H1 (cell line): ENCODE data around the gene PRF1. TPM values are rescaled to one million over a fixed set of nuclear protein-coding genes. Genes with fewer than 3 reads are reported as not detected.

Experiments
- CTCF ChIA-PET: fragments of 300-600 bp; sonication (Branson Sonifier 250); formaldehyde crosslinking; loops from one replicate; lab custom pipeline; 2021; ENCODE audit not compliant: partially characterized antibody; lab: Charles Lee
- POLR2A ChIA-PET: fragments of 300-600 bp; sonication (Branson Sonifier 250); formaldehyde crosslinking; loops from one replicate; lab custom pipeline; 2021; ENCODE audit warnings: inconsistent platforms; ENCODE audit not compliant: partially characterized antibody; lab: Charles Lee
- DNase-seq, 2 experiments: peaks; one replicate each; pipeline versions ENCODE4 v3.0.0 to v3.0.0-alpha.2; 2010 to 2022; ENCODE audit warnings: low spot score in 2 of 2, low read depth in 1 of 2, mixed read lengths in 1 of 2
- FAIRE-seq: peaks from 2 replicates; lab custom pipeline; 2011; peaks lifted over from hg19 to GRCh38; lab: Jason Lieb, UNC
- H2AFZ ChIP-seq: 2 replicates; pipeline ENCODE4 v1.8.1; 2012; ENCODE audit warnings: low read length, inconsistent platforms
- H2AK5ac ChIP-seq: 2 replicates; pipeline ENCODE4 v1.6.1; 2013; ENCODE audit warnings: low read depth, low read length
- H2BK120ac ChIP-seq: replicated peaks from 2 replicates; pipeline ENCODE3; 2013; ENCODE audit warnings: low read depth, low read length, inconsistent platforms
- H2BK12ac ChIP-seq: 2 replicates; pipeline ENCODE4 v1.6.1; 2013; ENCODE audit warnings: low read depth, low read length
- H2BK15ac ChIP-seq: 2 replicates; pipeline ENCODE4 v1.6.1; 2013; ENCODE audit warnings: low read length
- H2BK20ac ChIP-seq: 2 replicates; pipeline ENCODE4 v1.6.1; 2013; ENCODE audit warnings: low read length
- H2BK5ac ChIP-seq: 2 replicates; pipeline ENCODE4 v1.6.1; 2013; ENCODE audit warnings: low read depth, low read length
- H3K14ac ChIP-seq: 2 replicates; pipeline ENCODE4 v1.6.1; 2013; ENCODE audit warnings: inconsistent platforms; ENCODE audit not compliant: insufficient read length
- H3K18ac ChIP-seq: 2 replicates; pipeline ENCODE4 v1.6.1; 2013; ENCODE audit warnings: low read length; ENCODE audit errors: extremely low read depth
- H3K23ac ChIP-seq: 2 replicates; pipeline ENCODE4 v1.6.1; 2013; ENCODE audit warnings: inconsistent platforms; ENCODE audit not compliant: insufficient read length
- H3K23me2 ChIP-seq: 2 replicates; pipeline ENCODE4 v1.6.1; 2013; ENCODE audit warnings: low read depth, low read length
- H3K27ac ChIP-seq: 2 replicates; pipeline ENCODE4 v1.6.1; 2011; ENCODE audit warnings: low read depth, low read length, inconsistent platforms
- H3K27me3 ChIP-seq, 4 experiments: replicated peaks in 1 of 4; 1 replicate in 1 of 4; 2 replicates in 3 of 4; pipeline versions ENCODE4 v1.6.1 to v1.8.1; 2011 to 2013; ENCODE audit warnings: low read length in 3 of 4, mild to moderate bottlenecking in 3 of 4, inconsistent platforms in 2 of 4, mixed read lengths in 2 of 4, moderate library complexity in 1 of 4; ENCODE audit not compliant: control insufficient read depth in 3 of 4, insufficient read depth in 3 of 4; ENCODE audit errors: extremely low read depth in 1 of 4
- H3K36me3 ChIP-seq, 4 experiments: 2 replicates each; pipeline versions ENCODE4 v1.6.1 to v1.8.1; 2011 to 2013; ENCODE audit warnings: mild to moderate bottlenecking in 4 of 4, low read length in 3 of 4, moderate library complexity in 2 of 4, control low read depth in 1 of 4, inconsistent platforms in 1 of 4; ENCODE audit not compliant: insufficient read depth in 4 of 4, control insufficient read depth in 2 of 4
- H3K4ac ChIP-seq: replicated peaks from 2 replicates; pipeline ENCODE3; 2013; ENCODE audit warnings: low read length, low read depth, mixed read lengths, inconsistent platforms; ENCODE audit not compliant: insufficient read length
- H3K4me1 ChIP-seq, 4 experiments: replicated peaks in 1 of 4; 1 replicate in 1 of 4; 2 replicates in 3 of 4; pipeline versions ENCODE4 v1.6.1 to v1.8.1; 2011 to 2013; ENCODE audit warnings: low read length in 3 of 4, inconsistent platforms in 2 of 4, mixed read lengths in 1 of 4; ENCODE audit not compliant: insufficient read depth in 4 of 4, control insufficient read depth in 3 of 4
- H3K4me2 ChIP-seq, 2 experiments: 2 replicates each; pipeline versions ENCODE4 v1.6.1 to v1.8.1; 2011 to 2013; ENCODE audit warnings: low read depth in 2 of 2, low read length in 2 of 2, control low read depth in 1 of 2, inconsistent platforms in 1 of 2, mild to moderate bottlenecking in 1 of 2; ENCODE audit not compliant: insufficient read depth in 1 of 2
- H3K4me3 ChIP-seq, 4 experiments: fragments of 200-600, 300-600 bp in 1 of 4; sonication (generic), shearing (Covaris generic), sonication (Bioruptor Twin) in 1 of 4; 2 replicates each; pipeline versions ENCODE4 v1.5.1 to v1.8.1; 2011 to 2016; ENCODE audit warnings: low read length in 4 of 4, low read depth in 3 of 4, control low read depth in 2 of 4, inconsistent platforms in 2 of 4, mild to moderate bottlenecking in 2 of 4, mixed read lengths in 1 of 4, moderate library complexity in 1 of 4; ENCODE audit not compliant: insufficient read depth in 2 of 4; ENCODE audit errors: extremely low read depth in 1 of 4
- H3K56ac ChIP-seq: replicated peaks from 2 replicates; pipeline ENCODE3; 2013; ENCODE audit warnings: low read depth, mild to moderate bottlenecking, mixed read lengths, low read length, inconsistent platforms; ENCODE audit not compliant: insufficient read length
- H3K79me1 ChIP-seq: 2 replicates; pipeline ENCODE4 v1.6.1; 2013; ENCODE audit warnings: low read depth, low read length, control low read depth
- H3K79me2 ChIP-seq, 2 experiments: 2 replicates each; pipeline versions ENCODE4 v1.6.1 to v1.8.1; 2012 to 2013; ENCODE audit warnings: low read length in 2 of 2, mild to moderate bottlenecking in 2 of 2, inconsistent platforms in 1 of 2; ENCODE audit not compliant: insufficient read depth in 2 of 2, control insufficient read depth in 1 of 2
- H3K9ac ChIP-seq, 4 experiments: replicated peaks in 1 of 4; 1 replicate in 1 of 4; 2 replicates in 3 of 4; pipeline versions ENCODE4 v1.6.1 to v1.8.1; 2011 to 2013; ENCODE audit warnings: low read depth in 3 of 4, low read length in 3 of 4, control low read depth in 2 of 4, mild to moderate bottlenecking in 2 of 4, moderate library complexity in 2 of 4, inconsistent platforms in 1 of 4; ENCODE audit errors: extremely low read depth in 1 of 4
- H3K9me3 ChIP-seq, 2 experiments: 2 replicates each; pipeline versions ENCODE4 v1.6.1 to v1.8.1; 2012 to 2013; ENCODE audit warnings: mild to moderate bottlenecking in 2 of 2, moderate library complexity in 2 of 2, control low read depth in 1 of 2, inconsistent platforms in 1 of 2, low read depth in 1 of 2, low read length in 1 of 2, mixed read lengths in 1 of 2; ENCODE audit not compliant: insufficient read depth in 2 of 2
- H4K20me1 ChIP-seq, 2 experiments: replicated peaks in 1 of 2; 2 replicates each; pipeline versions ENCODE3 to v1.8.1; 2011 to 2013; ENCODE audit warnings: inconsistent platforms in 2 of 2, low read length in 2 of 2, mild to moderate bottlenecking in 1 of 2; ENCODE audit not compliant: insufficient read depth in 2 of 2, control insufficient read depth in 1 of 2
- H4K5ac ChIP-seq: 2 replicates; pipeline ENCODE4 v1.6.1; 2013; ENCODE audit warnings: low read length, low read depth, mixed read lengths, inconsistent platforms; ENCODE audit not compliant: insufficient read length
- H4K8ac ChIP-seq: 2 replicates; pipeline ENCODE4 v1.8.0; 2013; ENCODE audit warnings: mild to moderate bottlenecking, moderate library complexity, low read length, inconsistent platforms; ENCODE audit not compliant: insufficient read depth; ENCODE audit errors: extremely low read depth
- H4K91ac ChIP-seq: replicated peaks from 2 replicates; pipeline ENCODE3; 2013; ENCODE audit warnings: low read length, mixed read lengths, inconsistent platforms; ENCODE audit not compliant: insufficient read length
- CHD1 ChIP-seq: IDR thresholded peaks from 2 replicates; pipeline ENCODE4 v1.6.1; 2012; ENCODE audit warnings: low read depth, low read length, improper control_type of control experiment
- E2F6 ChIP-seq: IDR thresholded peaks from 2 replicates; pipeline ENCODE4 v1.6.1; 2012; ENCODE audit warnings: inconsistent platforms
- FOSL1 ChIP-seq: IDR thresholded peaks from 2 replicates; pipeline ENCODE4 v1.6.1; 2011; ENCODE audit warnings: mild to moderate bottlenecking, low read depth, low read length, moderate library complexity; ENCODE audit not compliant: insufficient read depth
- TEAD4 ChIP-seq: IDR thresholded peaks from 2 replicates; pipeline ENCODE4 v1.6.1; 2012; ENCODE audit warnings: low read depth, low read length, inconsistent platforms, mixed read lengths
- WGBS, 2 experiments: shearing (Covaris generic) in 1 of 2; methylation state at CpG; one replicate each; pipeline versions ENCODE4 v1.1.6 to v1.1.7; 2013 to 2015; ENCODE audit warnings: low lambda C conversion rate in 2 of 2, mixed read lengths in 2 of 2, inconsistent platforms in 1 of 2, low coverage in 1 of 2, missing lambda C conversion rate in 1 of 2; ENCODE audit not compliant: insufficient replicate concordance in 2 of 2, insufficient coverage in 1 of 2, insufficient read length in 1 of 2; ENCODE audit errors: extremely low coverage in 1 of 2, missing lambda C conversion rate in 1 of 2; 5-methylcytosine and 5-hydroxymethylcytosine counted together
- polyA plus RNA-seq, 7 experiments: library from polyadenylated mRNA; depleted of rRNA in 3 of 7; stranded (reverse) in 5 of 7; unstranded in 2 of 7; fragments of >200 nt in 5 of 7; fragments of 200-250 nt in 2 of 7; gene quantifications; 1 replicate in 5 of 7; 2 replicates in 1 of 7; 4 replicates in 1 of 7; pipeline versions ENCODE4 v1.2.1 to v1.2.3, GENCODE V29; 2011 to 2013; ENCODE audit warnings: missing spikeins in 2 of 7, mixed read lengths in 2 of 7
- total RNA-seq: library from RNA; stranded (reverse); fragmentation: NEBNext Ultra II Directional; extraction: Animal tissue kit (Norgen Biotek cat#: 25700); gene quantifications from 2 replicates; pipeline ENCODE4 v1.2.1, GENCODE V29; 2021

Gene PRF1
- total and polyA plus RNA-seq, 2 of the 8 experiments (the other 6 are each of a cell fraction or from before 2014, with no cell fraction given), result 0.15 TPM; not detected in 1

- TF ChIP-seq TEAD4 (no peak), CHD1 (no peak), E2F6 (no peak), FOSL1 (no peak)
- H3K4ac ChIP-seq, result no peak overlapping the region
- POLR2A ChIA-PET, result interaction anchor here (1.0 kb wide), 1 partner anchor 250 kb away, joined by 3 read pairs; no protein-coding TSS in a partner anchor
These were observed 35.8 kb downstream of the PRF1 start for GRCh38 chr10:70566515-70567290.

More at GRCh38 chr10:70566515-70567290, 35.8 kb downstream of the PRF1 start:
- Histone ChIP-seq H4K8ac (no peak overlapping the region), H3K18ac (no peak overlapping the region), H4K91ac (no peak overlapping the region), H4K20me1 (peaks cover 2 to 8% of the 10 kb centered on the region in 2 experiments), H3K4me1 (no peaks in the 10 kb centered on the region), H2BK20ac (no peak overlapping the region), H3K4me2 (no peak overlapping the region), H3K27me3 (no peaks in the 10 kb centered on the region), H3K36me3 (no peaks in the 10 kb centered on the region), H2BK5ac (no peak overlapping the region; the same call in 1 of the 2 replicates), H3K23me2 (no peaks in the 10 kb centered on the region), H3K56ac (no peak overlapping the region), H3K4me3 (no peak overlapping the region), H3K23ac (no peak overlapping the region), H3K9me3 (no peaks in the 10 kb centered on the region), H3K9ac (no peak overlapping the region), H3K14ac (no peak overlapping the region), H3K27ac (no peak overlapping the region), H2AK5ac (no peak overlapping the region), H2BK120ac (no peak overlapping the region), H3K79me1 (no peaks in the 10 kb centered on the region), H2BK12ac (no peak overlapping the region), H3K79me2 (no peaks in the 10 kb centered on the region), H4K5ac (no peak overlapping the region), H2BK15ac (no peak overlapping the region), H2AFZ (no peak overlapping the region)
- CTCF ChIA-PET, result interaction anchor here (1.0 to 3.1 kb wide), 7 partner anchors 7 to 337 kb away, joined by 3 to 15 read pairs (median 5); no protein-coding TSS in a partner anchor
- WGBS, 2 experiments, result 78% methylated on average over 10 of the region's 18 CpGs; no CpG with 5 or more reads in 1 of the 2 experiments
- FAIRE-seq (no peak), DNase-seq (no peak)
